Stimulated activated CD4-positive, alpha-beta T cell treated with anti-CD3 and anti-CD28 coated beads, Interleukin-12 subunit alpha, Interleukin-12 subunit beta, amount 100 ng/mL, for 48 hours (primary cell): Measurements from ENCODE around the gene CLGN.
"Not testable (repeated sequence)": the region's sequence is repeated elsewhere in the genome, so short reads cannot be mapped to it uniquely, and the experiment has no call there.

Source experiments
- DNase-seq, 3 donors: peaks; one replicate each; pipeline ENCODE4 v3.0.0-alpha.2; 2020; ENCODE audit warnings: low read depth in 2 of 3, low spot score in 1 of 3

CLGN gene

GRCh38 chr4:140427106-140427918 lies at the start of gene CLGN:
Gene CLGN (minus strand): TSS chr4:140427648. CDS start chr4:140413078, 14,570 bp downstream.
- DNase-seq, result peak; percentile 7 to 52 (median 17)

GRCh38 chr4:140472156-140472555 lies 44.7 kb upstream of the CLGN start:
- DNase-seq, result no peak

- DNase-seq, result no peak
These were observed 42.6 kb upstream of the CLGN start for GRCh38 chr4:140469791-140470733.

GRCh38 chr4:140466146-140466545 lies 38.7 kb upstream of the CLGN start:
- DNase-seq, result no peak

- no peak for DNase-seq
These were observed 36.2 kb upstream of the CLGN start for GRCh38 chr4:140463614-140464013.

- DNase-seq, result no peak
These were observed 35.7 kb upstream of the CLGN start for GRCh38 chr4:140463182-140463581.

- no peak for DNase-seq
These were observed 22.9 kb upstream of the CLGN start for GRCh38 chr4:140450352-140450751.

GRCh38 chr4:140448830-140449229 lies 21.4 kb upstream of the CLGN start:
- DNase-seq, result no peak

GRCh38 chr4:140448162-140448561 lies 20.7 kb upstream of the CLGN start:
- no peak for DNase-seq

GRCh38 chr4:140444347-140444746 lies 16.9 kb upstream of the CLGN start:
- not testable (repeated sequence) for DNase-seq

- DNase-seq, result no peak
These were observed 12.2 kb upstream of the CLGN start for GRCh38 chr4:140439644-140440142.

- DNase-seq, result no peak
These were observed 547 bp upstream of the CLGN start for GRCh38 chr4:140427919-140428471.

- no peak for DNase-seq
These were observed 790 bp downstream of the CLGN start for GRCh38 chr4:140426610-140427105.

- no peak for DNase-seq
These were observed 4.3 kb downstream of the CLGN start for GRCh38 chr4:140423106-140423505.

GRCh38 chr4:140413130-140413969 lies 14.1 kb downstream of the CLGN start:
- not testable (repeated sequence) for DNase-seq

GRCh38 chr4:140408974-140409373 lies 18.5 kb downstream of the CLGN start:
- no peak for DNase-seq

- no peak for DNase-seq
These were observed 21.2 kb downstream of the CLGN start for GRCh38 chr4:140406292-140406691.

GRCh38 chr4:140400111-140400510 lies 27.3 kb downstream of the CLGN start:
- no peak for DNase-seq

GRCh38 chr4:140395668-140396067 lies 31.8 kb downstream of the CLGN start:
- no peak for DNase-seq

- no peak for DNase-seq
These were observed 39.4 kb downstream of the CLGN start for GRCh38 chr4:140388015-140388414.
